Measurements from ENCODE around the gene DENND2D. TPM values are rescaled to one million over a fixed set of nuclear protein-coding genes. Genes with fewer than 3 reads are reported as not detected.

The DENND2D gene
- total RNA-seq, 2 donors from 2014 or later: 134 to 165 TPM

DNA sequence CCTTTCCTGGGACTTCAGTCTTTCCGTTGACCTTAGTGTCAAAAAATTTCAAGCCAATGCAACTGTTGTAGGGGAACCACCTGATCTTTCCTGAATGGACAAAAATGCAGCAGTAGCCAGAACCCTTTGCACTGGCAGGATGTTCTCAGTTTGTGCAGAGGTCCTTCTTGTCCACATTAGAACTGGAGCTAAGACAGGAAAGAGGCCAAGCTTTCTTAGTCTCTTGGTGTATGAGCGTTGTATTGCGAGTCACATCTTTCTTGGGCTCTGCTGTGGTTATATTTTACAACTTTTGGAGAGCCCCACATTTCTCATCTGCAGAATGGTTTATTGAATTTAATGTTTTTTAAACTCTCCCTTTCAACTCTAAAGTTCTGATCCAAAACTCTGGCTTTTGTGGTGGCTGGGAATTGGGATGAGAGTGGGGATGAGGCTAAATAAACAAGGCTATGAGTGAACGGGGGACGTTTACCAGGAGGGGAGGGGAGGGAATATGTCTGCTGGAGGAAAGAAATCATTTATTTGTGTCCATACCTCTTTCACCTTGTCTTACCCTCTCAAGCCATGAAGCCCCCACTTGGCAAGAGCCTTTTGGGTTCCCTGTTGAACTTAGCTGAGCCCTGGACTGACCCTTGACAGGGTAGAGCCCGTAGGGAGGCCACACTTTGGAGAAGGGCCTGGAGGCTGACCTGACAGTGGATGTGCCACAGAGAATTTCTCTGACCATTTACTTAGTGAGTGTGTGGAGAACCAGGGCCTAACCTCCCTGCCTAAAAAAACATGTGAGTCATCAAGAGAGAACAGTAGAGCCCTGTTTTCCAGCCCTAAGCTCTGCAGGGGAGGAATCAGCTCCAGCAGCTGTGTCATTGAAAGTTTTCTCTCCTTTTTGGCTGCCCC lies 27.7 kb upstream of the DENND2D start:
- no peaks in the 10 kb centered on the region for H3K9me3 Mint-ChIP-seq
- peak; percentile 32 to 59 for ATAC-seq (replicated peaks in 1 of 2)
- no peak overlapping the region for H3K27ac Mint-ChIP-seq
- DNase-seq: no peak
- no peaks in the 10 kb centered on the region for H3K36me3 Mint-ChIP-seq (ENCODE audit: insufficient read depth in 2 of 2)
- no peaks in the 10 kb centered on the region for H3K27me3 Mint-ChIP-seq (ENCODE audit: low read depth)
- peak overlapping the region; percentile 55 to 76 for H3K4me3 Mint-ChIP-seq
- H3K4me1 Mint-ChIP-seq (ENCODE audit: low read depth): peaks cover 92% of the 10 kb centered on the region

DNA sequence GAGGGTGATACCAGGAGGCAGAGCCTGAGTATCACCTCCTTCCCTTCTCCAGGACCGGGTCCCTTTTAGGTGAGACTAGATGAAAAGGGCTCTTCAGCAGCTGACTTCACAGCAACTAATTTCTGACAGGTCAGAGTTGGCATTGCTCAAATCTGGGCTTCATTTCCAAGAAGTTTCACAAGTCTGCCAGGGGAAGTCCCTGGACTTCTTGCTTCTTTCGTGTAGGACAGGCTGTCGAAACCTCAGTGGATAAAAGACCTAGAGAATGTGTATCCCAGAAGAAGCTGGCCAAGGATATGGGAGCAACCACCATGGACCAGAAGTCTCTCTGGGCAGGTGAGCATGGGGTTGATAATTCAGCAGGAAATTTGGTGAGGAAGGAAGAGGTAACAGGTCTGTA lies 27.0 kb upstream of the DENND2D start, which contains the start of gene CHI3L2:
CHI3L2 (plus strand) TSS at position 280 of the 400 bp plus-strand sequence; CDS start at position 297, 17 bp downstream.
- Mint-ChIP-seq H3K4me1 (ENCODE audit: low read depth) (peaks cover 98% of the 10 kb centered on the region), H3K4me3 (peak within 1 kb of the TSS; percentile 55 to 76), H3K9me3 (no peaks in the 10 kb centered on the region), H3K36me3 (ENCODE audit: insufficient read depth in 2 of 2) (no peaks in the 10 kb centered on the region), H3K27ac (no peak within 1 kb of the TSS), H3K27me3 (ENCODE audit: low read depth) (no peaks in the 10 kb centered on the region)
- DNase-seq: no peak
- ATAC-seq (replicated peaks in 1 of 2): no peak

DNA sequence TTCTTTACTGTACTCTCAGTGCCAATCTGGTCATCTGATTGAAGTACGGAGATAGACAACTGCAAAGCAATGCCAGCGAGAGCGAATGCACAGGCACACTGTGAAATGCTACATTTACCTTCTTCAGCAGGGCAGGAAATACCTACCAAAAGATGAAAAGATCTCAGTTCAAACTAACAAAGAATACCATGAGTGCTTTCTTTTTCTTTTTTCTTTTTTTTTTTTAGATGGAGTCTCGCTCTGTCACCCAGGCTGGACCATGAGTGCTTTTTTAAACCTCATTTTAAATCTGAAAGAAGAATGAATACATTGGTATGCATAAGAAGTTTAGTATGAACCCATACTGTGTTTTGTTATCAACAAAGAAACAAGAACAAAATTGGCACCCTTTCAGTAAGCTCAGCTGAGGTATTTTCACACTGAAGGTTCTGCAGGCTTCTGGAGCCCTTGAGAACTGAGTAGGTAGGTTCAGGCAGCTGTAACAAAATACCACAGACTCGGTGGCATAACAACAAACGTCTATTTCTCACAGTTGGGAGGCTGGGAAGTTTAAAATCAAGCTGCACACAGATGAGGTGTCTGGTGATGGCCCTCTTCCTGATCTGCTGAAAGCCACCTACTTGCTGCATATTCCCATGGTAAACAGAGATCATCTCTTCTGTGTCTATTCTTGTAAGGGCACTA lies 25.4 kb upstream of the DENND2D start:
- Mint-ChIP-seq H3K27ac (peak overlapping the region; percentile 87), H3K4me1 (ENCODE audit: low read depth) (peaks cover 98% of the 10 kb centered on the region), H3K9me3 (no peaks in the 10 kb centered on the region), H3K27me3 (ENCODE audit: low read depth) (no peaks in the 10 kb centered on the region), H3K4me3 (peak overlapping the region; percentile 79 to 92), H3K36me3 (ENCODE audit: insufficient read depth in 2 of 2) (no peaks in the 10 kb centered on the region)
- ATAC-seq (replicated peaks in 1 of 2) (no peak), DNase-seq (no peak)

DNA sequence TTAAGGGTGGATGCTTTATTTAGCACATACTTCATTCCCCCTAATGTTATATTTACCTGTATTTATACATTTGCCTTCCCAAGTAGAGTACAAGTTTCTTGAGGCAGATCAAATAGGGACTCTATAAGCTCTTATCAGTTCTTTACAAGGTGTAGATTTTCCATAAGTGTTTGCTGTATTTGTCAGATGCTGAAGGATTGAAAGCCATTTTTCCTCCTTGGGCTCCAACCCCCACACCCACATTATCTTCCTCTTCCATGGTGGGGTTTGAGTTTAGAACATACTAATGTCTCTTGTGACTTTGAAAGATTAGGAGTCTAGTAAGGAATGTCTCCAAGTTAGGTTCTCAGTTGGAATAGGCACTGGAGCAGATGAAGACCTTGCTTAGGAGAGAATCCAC lies 24.6 kb upstream of the DENND2D start:
- H3K4me1 Mint-ChIP-seq (ENCODE audit: low read depth): peaks cover 98% of the 10 kb centered on the region
- peak overlapping the region; percentile 87 for H3K27ac Mint-ChIP-seq
- peak overlapping the region; percentile 79 to 92 for H3K4me3 Mint-ChIP-seq
- H3K9me3 Mint-ChIP-seq: no peaks in the 10 kb centered on the region
- no peaks in the 10 kb centered on the region for H3K27me3 Mint-ChIP-seq (ENCODE audit: low read depth)
- H3K36me3 Mint-ChIP-seq (ENCODE audit: insufficient read depth in 2 of 2): no peaks in the 10 kb centered on the region
- ATAC-seq (replicated peaks in 1 of 2) (no peak), DNase-seq (no peak)

DNA sequence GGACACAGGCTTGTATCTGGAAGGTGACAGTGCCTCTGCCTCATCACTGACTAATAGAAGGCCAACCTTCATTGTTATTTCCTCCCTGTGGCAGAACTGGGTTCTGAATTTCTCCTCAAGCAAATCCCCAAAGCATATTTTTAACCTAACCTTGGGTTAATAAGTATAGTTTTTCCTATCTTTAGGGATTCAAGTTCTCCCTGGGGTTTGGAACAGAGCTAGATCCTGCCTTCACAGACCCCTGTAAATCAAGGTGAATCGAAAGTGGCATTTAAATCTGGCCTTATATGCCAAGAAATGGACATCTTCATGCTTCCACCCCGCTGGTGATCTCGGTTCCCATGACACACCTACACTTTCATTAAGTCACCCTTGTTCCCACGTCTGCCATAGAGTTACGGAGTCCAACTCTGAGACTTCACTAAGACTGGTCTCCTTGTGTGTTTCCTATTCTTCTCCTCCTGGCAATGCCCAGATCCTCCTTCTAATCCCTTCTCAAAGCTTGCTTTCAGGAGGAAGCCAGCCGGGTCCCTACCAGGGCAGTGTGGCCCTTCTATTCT lies 22.8 kb upstream of the DENND2D start:
- Mint-ChIP-seq H3K27ac (peak overlapping the region; percentile 96), H3K9me3 (peaks cover 0 to under 1% of the 10 kb centered on the region in 2 donors), H3K36me3 (ENCODE audit: insufficient read depth in 2 of 2) (peaks cover 0 to 6% of the 10 kb centered on the region in 2 donors), H3K4me1 (ENCODE audit: low read depth) (peaks cover 98% of the 10 kb centered on the region), H3K4me3 (peak overlapping the region; percentile 89 to 95), H3K27me3 (ENCODE audit: low read depth) (no peaks in the 10 kb centered on the region)
- ATAC-seq (replicated peaks in 1 of 2): no peak
- no peak for DNase-seq

DNA sequence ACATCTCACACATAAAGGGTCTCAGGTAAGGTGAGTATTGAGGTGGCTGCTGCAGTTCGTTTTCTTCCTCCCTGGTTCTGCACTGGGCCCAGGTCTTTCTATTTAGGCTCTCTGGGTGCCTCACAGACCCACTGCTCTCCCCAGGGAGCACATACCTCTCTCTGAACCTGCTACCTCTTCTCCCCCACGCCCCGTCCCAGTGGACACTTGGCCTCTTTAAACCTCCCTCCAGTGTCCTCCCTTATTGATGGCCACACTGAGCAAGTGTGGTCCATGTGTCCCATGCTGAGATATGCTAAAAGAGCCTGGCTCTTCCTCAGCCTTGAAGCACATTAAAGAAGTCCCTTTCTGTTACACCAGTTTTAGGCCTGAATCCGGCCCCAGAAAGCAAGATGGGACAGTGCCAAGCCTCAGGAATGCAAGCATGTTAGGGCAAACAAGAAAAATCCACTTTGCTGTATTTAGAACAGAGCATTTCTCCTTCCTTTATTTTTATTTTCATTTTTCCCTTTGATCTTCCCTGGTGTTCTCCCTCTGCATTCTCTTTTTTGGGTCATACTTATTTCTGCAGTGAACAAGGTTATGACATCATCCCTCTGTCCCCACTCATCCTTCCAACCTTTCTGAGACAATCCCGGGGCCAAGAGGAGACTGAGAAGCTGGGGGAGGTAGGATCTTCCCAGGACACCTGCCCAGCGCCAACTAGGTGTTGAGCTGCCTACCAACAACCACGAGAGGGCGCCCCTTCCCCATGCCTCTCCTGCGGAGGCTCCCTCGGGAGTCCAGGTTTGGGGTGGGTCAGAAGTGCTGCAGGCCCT lies 22.1 kb upstream of the DENND2D start:
- peak overlapping the region; percentile 96 for H3K27ac Mint-ChIP-seq
- peak; percentile 81 to 91 for DNase-seq
- H3K36me3 Mint-ChIP-seq (ENCODE audit: insufficient read depth in 2 of 2): peaks cover 0 to 8% of the 10 kb centered on the region in 2 donors
- peak; percentile 30 to 43 for ATAC-seq (replicated peaks in 1 of 2)
- peaks cover 0 to 7% of the 10 kb centered on the region in 2 donors for H3K9me3 Mint-ChIP-seq
- H3K4me3 Mint-ChIP-seq: peak overlapping the region; percentile 89 to 95
- H3K4me1 Mint-ChIP-seq (ENCODE audit: low read depth): peaks cover 98% of the 10 kb centered on the region
- H3K27me3 Mint-ChIP-seq (ENCODE audit: low read depth): no peaks in the 10 kb centered on the region

DNA sequence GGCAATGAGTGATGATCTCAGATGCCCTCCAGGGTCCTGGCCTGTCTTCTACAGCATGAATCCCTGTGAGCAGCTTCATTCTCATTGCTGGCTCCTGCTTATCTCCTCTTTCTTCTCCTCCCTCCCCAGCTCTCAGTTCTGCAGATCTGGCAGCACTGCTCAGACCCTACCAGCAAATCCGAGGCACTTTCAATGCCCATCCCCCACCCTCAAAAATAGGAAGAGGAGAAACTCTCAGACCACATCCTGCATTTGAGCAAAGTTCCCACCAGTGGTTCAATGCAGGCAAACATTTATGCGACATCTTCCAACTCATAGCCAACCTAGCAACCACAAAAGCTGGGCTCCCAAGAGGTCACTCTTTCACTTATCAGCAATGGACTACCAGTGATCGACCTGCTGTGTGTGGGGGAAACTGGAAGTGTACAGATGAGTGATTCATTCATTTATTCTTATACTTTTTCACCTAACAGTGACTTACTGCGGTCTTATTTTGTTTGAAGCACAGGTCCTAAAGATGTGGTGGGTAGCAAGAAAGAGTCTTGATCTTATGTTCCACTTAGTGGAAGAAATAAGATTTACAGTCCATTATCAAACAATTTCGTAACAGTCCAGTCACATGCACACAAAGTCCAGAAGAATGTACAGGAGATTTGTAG lies 21.3 kb upstream of the DENND2D start:
- DNase-seq: peak; percentile 70 to 77
- Mint-ChIP-seq H3K4me3 (peak overlapping the region; percentile 89 to 95), H3K27ac (peak overlapping the region; percentile 81), H3K36me3 (ENCODE audit: insufficient read depth in 2 of 2) (peaks cover 0 to 8% of the 10 kb centered on the region in 2 donors), H3K9me3 (peaks cover 0 to 7% of the 10 kb centered on the region in 2 donors), H3K4me1 (ENCODE audit: low read depth) (peaks cover 98% of the 10 kb centered on the region), H3K27me3 (ENCODE audit: low read depth) (no peaks in the 10 kb centered on the region)
- peak; percentile 73 to 75 for ATAC-seq (replicated peaks in 1 of 2)

DNA sequence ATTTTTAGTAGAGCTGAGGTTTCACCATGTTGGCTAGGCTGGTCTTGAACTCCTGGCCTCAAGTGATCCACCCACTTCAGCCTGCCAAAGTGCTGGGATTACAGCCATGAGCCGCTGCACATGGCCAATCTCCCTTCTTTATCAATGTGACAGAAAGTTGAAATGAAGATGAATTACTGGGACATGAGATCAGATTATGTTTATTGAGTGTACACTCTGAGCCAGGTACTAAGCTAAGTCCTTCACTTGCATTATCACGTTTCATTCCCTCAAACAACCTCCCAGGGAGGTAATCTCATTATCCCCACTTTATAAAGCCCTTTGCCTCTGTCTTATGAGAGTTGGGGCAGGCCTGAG lies 20.8 kb upstream of the DENND2D start:
- peak overlapping the region; percentile 89 to 95 for H3K4me3 Mint-ChIP-seq
- H3K36me3 Mint-ChIP-seq (ENCODE audit: insufficient read depth in 2 of 2): peaks cover 0 to 8% of the 10 kb centered on the region in 2 donors
- H3K9me3 Mint-ChIP-seq: peaks cover 0 to 7% of the 10 kb centered on the region in 2 donors
- DNase-seq (no peak), ATAC-seq (replicated peaks in 1 of 2) (no peak)
- H3K27ac Mint-ChIP-seq: peak overlapping the region; percentile 81
- peaks cover 98% of the 10 kb centered on the region for H3K4me1 Mint-ChIP-seq (ENCODE audit: low read depth)
- H3K27me3 Mint-ChIP-seq (ENCODE audit: low read depth): no peaks in the 10 kb centered on the region

DNA sequence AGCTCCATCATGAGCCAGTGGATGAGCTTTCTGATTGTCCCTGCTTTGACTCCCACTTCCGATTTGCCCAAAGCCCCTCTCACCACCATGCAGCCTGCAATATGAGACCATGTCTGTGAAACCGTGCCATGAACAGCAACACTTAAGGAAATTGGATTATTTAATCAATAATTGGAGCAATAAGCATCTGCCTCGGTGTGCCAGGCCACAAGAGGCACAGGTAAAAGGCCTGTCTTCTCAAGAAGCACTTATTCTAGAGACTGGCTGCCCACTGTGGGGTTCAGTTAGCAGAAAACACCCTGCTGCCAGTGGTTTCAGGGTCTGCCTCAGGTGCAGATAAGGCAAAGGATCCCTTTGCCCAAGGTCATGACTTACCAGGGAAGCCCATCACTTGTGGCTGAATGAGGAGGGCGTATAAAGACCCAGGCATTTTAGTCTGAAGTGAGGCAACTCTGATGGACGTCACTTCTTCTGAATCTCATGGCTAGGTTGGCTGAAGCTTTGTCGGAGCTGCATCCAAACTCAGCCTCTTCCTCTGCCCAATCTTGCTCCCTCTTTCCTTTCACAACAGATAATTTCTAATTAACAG lies 19.9 kb upstream of the DENND2D start:
- Mint-ChIP-seq H3K9me3 (peaks cover 0 to 7% of the 10 kb centered on the region in 2 donors), H3K4me3 (peak overlapping the region; percentile 55 to 89), H3K27me3 (ENCODE audit: low read depth) (no peaks in the 10 kb centered on the region), H3K36me3 (ENCODE audit: insufficient read depth in 2 of 2) (peaks cover 0 to 8% of the 10 kb centered on the region in 2 donors), H3K4me1 (ENCODE audit: low read depth) (peaks cover 98% of the 10 kb centered on the region), H3K27ac (peak overlapping the region; percentile 62)
- ATAC-seq (replicated peaks in 1 of 2) (no peak), DNase-seq (no peak)

DNA sequence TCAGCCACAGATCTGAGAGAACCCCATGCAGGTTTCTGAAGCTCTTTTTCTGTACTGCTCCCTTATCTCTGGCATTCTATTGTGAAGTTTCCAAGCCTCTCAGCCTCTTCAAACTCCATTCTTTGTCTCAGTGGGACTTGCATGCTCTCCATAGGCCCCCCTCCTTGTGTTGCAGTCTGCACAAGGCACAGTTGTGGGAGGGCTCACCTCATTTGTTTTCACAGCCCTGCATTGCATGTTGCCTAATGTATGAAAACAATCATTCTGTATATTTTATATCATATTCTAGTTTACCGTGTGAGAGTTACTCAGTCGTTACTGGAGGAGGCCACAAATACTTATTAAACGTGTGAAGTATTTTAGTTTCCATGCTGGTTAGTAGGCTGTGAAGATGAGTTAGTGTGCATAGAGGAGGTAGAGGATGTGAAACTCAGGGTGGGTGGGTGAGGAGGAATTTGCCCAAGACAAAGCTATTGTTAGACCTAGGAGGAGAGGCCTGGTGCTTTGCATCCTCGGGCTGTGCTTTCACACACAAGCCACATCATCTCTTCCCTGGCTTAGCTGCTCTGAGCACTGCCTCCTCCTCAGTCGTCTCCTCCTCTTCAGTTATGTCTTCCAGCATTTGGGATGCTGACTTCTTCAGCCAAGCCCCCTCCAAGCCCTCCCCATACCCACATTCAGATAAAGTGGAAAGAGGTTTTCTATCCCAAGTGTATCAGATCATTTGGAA lies 19.3 kb upstream of the DENND2D start:
- Mint-ChIP-seq H3K27me3 (ENCODE audit: low read depth) (no peaks in the 10 kb centered on the region), H3K4me1 (ENCODE audit: low read depth) (peaks cover 98% of the 10 kb centered on the region), H3K36me3 (ENCODE audit: insufficient read depth in 2 of 2) (peaks cover 0 to 8% of the 10 kb centered on the region in 2 donors), H3K27ac (peak overlapping the region; percentile 38), H3K4me3 (peak overlapping the region; percentile 54 to 89), H3K9me3 (peaks cover 0 to 7% of the 10 kb centered on the region in 2 donors)
- DNase-seq (peak in 1 of 2 donors; percentile 49), ATAC-seq (replicated peaks in 1 of 2) (peak; percentile 9 to 16)

Measured in activated T-cell treated with anti-CD3 and anti-CD28 coated beads, Interleukin-2, amount 50 U/mL, for 72 hours (primary cell).